K562 (cell line): ENCODE measurements around the gene CYSTM1. TPM values are rescaled to one million over a fixed set of nuclear protein-coding genes. Genes with fewer than 3 reads are reported as not detected.
A peak's percentile ranks its signal among the peaks of the same experiment; 100 is the strongest.

ENCODE experiments used
- CHD2 ChIP-seq: IDR thresholded peaks from 2 replicates; pipeline ENCODE4 v1.6.1; 2011; ENCODE audit warnings: low read depth, low read length
- EGR1 ChIP-seq: fragments of 450-650 bp; conservative IDR thresholded peaks from 2 replicates; pipeline ENCODE4 v1.6.1; 2017; ENCODE audit warnings: mild to moderate bottlenecking
- HDAC1 ChIP-seq, 2 experiments: fragments of 450-650 bp; IDR thresholded peaks; 2 replicates each; pipeline ENCODE4 v1.6.1; 2016 to 2017; ENCODE audit warnings: inconsistent platforms in 1 of 2, mild to moderate bottlenecking in 1 of 2, moderate library complexity in 1 of 2
- MEF2A ChIP-seq: IDR thresholded peaks from 2 replicates; pipeline ENCODE4 v1.6.1; 2011; ENCODE audit warnings: low read depth, mild to moderate bottlenecking, low read length, moderate library complexity; ENCODE audit not compliant: control insufficient read depth
- MTF1 ChIP-seq: fragments of 250-450 bp; sonication (Bioruptor Pico); IDR thresholded peaks from 2 replicates; pipeline ENCODE4 v1.9.0; 2021; ENCODE audit warnings: moderate library complexity, mild to moderate bottlenecking, inconsistent platforms, borderline replicate concordance
- MYBL2 ChIP-seq, 2 experiments: fragments of 450-650 bp in 1 of 2; sonication (generic) in 1 of 2; formaldehyde crosslinking in 1 of 2; IDR thresholded peaks; 2 replicates each; pipeline versions ENCODE4 v1.6.1 to v1.8.1; 2017 to 2022; ENCODE audit warnings: borderline replicate concordance in 1 of 2, inconsistent platforms in 1 of 2, low read depth in 1 of 2, mild to moderate bottlenecking in 1 of 2, missing genetic modification reagents in 1 of 2, moderate library complexity in 1 of 2
- SIN3A ChIP-seq, 2 experiments: fragments of 150-350 bp in 1 of 2; IDR thresholded peaks; 2 replicates each; pipeline ENCODE4 v1.6.1; 2011 to 2016; ENCODE audit warnings: borderline replicate concordance in 2 of 2, low read depth in 2 of 2, low read length in 2 of 2, mild to moderate bottlenecking in 2 of 2, moderate library complexity in 2 of 2; ENCODE audit not compliant: control insufficient read depth in 1 of 2
- SREBF2 ChIP-seq: sonication (generic); formaldehyde crosslinking; IDR thresholded peaks from 2 replicates; pipeline ENCODE4 v1.4.0; 2020; ENCODE audit warnings: mild to moderate bottlenecking, missing genetic modification reagents
- ZBTB17 ChIP-seq: fragments of 450-650 bp; formaldehyde crosslinking; IDR thresholded peaks from 2 replicates; pipeline ENCODE4 v1.4.0; 2020; ENCODE audit warnings: mild to moderate bottlenecking
- ZEB2 ChIP-seq: fragments of 450-650 bp; IDR thresholded peaks from 2 replicates; pipeline ENCODE4 v1.6.1; 2016
- ZKSCAN8 ChIP-seq: fragments of 200-800 bp; sonication (Bioruptor generic); IDR thresholded peaks from 2 replicates; pipeline ENCODE4 v1.6.1; 2016; ENCODE audit warnings: missing genetic modification characterization, missing compliant biosample characterization
- ZNF695 ChIP-seq: fragments of 450-650 bp; formaldehyde crosslinking; IDR thresholded peaks from 2 replicates; pipeline ENCODE4 v1.4.0; 2020; ENCODE audit warnings: mild to moderate bottlenecking, moderate library complexity
- polyA plus RNA-seq, 8 experiments: library from polyadenylated mRNA; depleted of rRNA in 4 of 8; stranded (reverse) in 5 of 8; unstranded in 3 of 8; fragments of >200 nt; fragmentation: Nextera tagmentation in 2 of 8; fragmentation: Illumina TruSeq in 1 of 8; extraction: Ambion mirVana in 2 of 8; extraction: Trizol in 1 of 8; gene quantifications; 2 replicates each; pipeline versions ENCODE4 v1.2.1 to v1.2.3, GENCODE V29; 2011 to 2014; ENCODE audit warnings: inconsistent platforms in 1 of 8, missing spikeins in 1 of 8
- total RNA-seq, 7 experiments: library from RNA; depleted of rRNA in 6 of 7; stranded (reverse); fragments of >200 nt in 6 of 7; fragmentation: Illumina TruSeq in 2 of 7; extraction: Trizol in 2 of 7; gene quantifications; 2 replicates each; pipeline versions ENCODE4 v1.2.1 to v1.2.3, GENCODE V29; 2011 to 2021; ENCODE audit warnings: low replicate concordance in 1 of 7
- TF ChIP-seq, protein P1 (sequence below): fragments of 450-650 bp; formaldehyde crosslinking; IDR thresholded peaks from 2 replicates; pipeline ENCODE4 v1.4.0; 2020; ENCODE audit warnings: mild to moderate bottlenecking, moderate library complexity
- TF ChIP-seq, protein P2 (sequence below): fragments of 450-650 bp; IDR thresholded peaks from 2 replicates; pipeline ENCODE4 v1.6.1; 2017; ENCODE audit warnings: antibody characterized with exemption, mild to moderate bottlenecking
- TF ChIP-seq, protein P3 (sequence below): sonication (generic); formaldehyde crosslinking; IDR thresholded peaks from 2 replicates; pipeline ENCODE4 v1.8.1; 2022; ENCODE audit warnings: missing genetic modification reagents
- TF ChIP-seq, protein P4 (sequence below): sonication (generic); formaldehyde crosslinking; IDR thresholded peaks from 2 replicates; pipeline ENCODE4 v1.8.1; 2023; ENCODE audit warnings: missing genetic modification reagents, mild to moderate bottlenecking, borderline replicate concordance

CYSTM1 gene
- total and polyA plus RNA-seq, 9 of the 15 experiments (the other 6 are each of a cell fraction or from before 2014, with no cell fraction given) = 76.1 to 422 (median 108) TPM

DNA sequence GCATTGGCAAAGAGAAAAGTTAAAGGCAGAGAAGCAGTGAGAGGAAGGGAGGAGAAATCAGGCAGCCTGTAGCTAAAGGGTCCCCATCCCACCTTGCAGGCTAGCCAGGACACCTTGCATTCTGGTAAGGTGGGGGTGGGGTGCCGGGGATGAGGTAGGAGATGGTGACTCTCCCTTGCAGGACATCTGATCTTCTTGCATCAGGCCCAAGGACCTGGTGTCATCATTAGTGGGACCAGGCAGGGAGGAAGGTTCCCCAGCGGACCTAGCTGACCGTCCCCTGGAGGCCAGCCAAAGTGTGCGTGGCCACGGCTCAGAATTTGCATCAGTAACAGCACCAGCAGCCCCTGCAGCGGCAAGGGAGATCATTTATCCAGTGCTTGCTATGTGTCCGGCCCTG lies 21.7 kb upstream of the CYSTM1 start (continued):
- TF ChIP-seq MTF1 (CRISPR knock-in tag) = no peak
- TF ChIP-seq ZNF695 = no peak
- no peak for TF ChIP-seq MYBL2 (IDR thresholded peaks at IDR 0.05; ENCODE audit: low read depth)
- TF ChIP-seq MYBL2 (CRISPR knock-in tag; IDR thresholded peaks at IDR 0.05; ENCODE audit: borderline replicate concordance) = no peak
- TF ChIP-seq, protein P1, sequence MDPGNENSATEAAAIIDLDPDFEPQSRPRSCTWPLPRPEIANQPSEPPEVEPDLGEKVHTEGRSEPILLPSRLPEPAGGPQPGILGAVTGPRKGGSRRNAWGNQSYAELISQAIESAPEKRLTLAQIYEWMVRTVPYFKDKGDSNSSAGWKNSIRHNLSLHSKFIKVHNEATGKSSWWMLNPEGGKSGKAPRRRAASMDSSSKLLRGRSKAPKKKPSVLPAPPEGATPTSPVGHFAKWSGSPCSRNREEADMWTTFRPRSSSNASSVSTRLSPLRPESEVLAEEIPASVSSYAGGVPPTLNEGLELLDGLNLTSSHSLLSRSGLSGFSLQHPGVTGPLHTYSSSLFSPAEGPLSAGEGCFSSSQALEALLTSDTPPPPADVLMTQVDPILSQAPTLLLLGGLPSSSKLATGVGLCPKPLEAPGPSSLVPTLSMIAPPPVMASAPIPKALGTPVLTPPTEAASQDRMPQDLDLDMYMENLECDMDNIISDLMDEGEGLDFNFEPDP (CRISPR knock-in tag) = no peak
- TF ChIP-seq MEF2A = no peak
- TF ChIP-seq, protein P2, sequence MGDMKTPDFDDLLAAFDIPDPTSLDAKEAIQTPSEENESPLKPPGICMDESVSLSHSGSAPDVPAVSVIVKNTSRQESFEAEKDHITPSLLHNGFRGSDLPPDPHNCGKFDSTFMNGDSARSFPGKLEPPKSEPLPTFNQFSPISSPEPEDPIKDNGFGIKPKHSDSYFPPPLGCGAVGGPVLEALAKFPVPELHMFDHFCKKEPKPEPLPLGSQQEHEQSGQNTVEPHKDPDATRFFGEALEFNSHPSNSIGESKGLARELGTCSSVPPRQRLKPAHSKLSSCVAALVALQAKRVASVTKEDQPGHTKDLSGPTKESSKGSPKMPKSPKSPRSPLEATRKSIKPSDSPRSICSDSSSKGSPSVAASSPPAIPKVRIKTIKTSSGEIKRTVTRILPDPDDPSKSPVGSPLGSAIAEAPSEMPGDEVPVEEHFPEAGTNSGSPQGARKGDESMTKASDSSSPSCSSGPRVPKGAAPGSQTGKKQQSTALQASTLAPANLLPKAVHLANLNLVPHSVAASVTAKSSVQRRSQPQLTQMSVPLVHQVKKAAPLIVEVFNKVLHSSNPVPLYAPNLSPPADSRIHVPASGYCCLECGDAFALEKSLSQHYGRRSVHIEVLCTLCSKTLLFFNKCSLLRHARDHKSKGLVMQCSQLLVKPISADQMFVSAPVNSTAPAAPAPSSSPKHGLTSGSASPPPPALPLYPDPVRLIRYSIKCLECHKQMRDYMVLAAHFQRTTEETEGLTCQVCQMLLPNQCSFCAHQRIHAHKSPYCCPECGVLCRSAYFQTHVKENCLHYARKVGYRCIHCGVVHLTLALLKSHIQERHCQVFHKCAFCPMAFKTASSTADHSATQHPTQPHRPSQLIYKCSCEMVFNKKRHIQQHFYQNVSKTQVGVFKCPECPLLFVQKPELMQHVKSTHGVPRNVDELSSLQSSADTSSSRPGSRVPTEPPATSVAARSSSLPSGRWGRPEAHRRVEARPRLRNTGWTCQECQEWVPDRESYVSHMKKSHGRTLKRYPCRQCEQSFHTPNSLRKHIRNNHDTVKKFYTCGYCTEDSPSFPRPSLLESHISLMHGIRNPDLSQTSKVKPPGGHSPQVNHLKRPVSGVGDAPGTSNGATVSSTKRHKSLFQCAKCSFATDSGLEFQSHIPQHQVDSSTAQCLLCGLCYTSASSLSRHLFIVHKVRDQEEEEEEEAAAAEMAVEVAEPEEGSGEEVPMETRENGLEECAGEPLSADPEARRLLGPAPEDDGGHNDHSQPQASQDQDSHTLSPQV = no peak
- TF ChIP-seq ZEB2 = peak; percentile 54
- TF ChIP-seq EGR1 = no peak
- no peak for TF ChIP-seq SIN3A (IDR thresholded peaks at IDR 0.05; ENCODE audit: borderline replicate concordance in 2 of 2, control insufficient read depth in 1 of 2, low read depth in 2 of 2, low read length in 2 of 2)
- TF ChIP-seq CHD2 = no peak
- no peak for TF ChIP-seq HDAC1 (IDR thresholded peaks at IDR 0.05)
- TF ChIP-seq ZKSCAN8 (CRISPR knock-in tag) = no peak
- no peak for TF ChIP-seq SREBF2 (CRISPR knock-in tag)
- no peak for TF ChIP-seq ZBTB17 (CRISPR knock-in tag)
- TF ChIP-seq, protein P3, sequence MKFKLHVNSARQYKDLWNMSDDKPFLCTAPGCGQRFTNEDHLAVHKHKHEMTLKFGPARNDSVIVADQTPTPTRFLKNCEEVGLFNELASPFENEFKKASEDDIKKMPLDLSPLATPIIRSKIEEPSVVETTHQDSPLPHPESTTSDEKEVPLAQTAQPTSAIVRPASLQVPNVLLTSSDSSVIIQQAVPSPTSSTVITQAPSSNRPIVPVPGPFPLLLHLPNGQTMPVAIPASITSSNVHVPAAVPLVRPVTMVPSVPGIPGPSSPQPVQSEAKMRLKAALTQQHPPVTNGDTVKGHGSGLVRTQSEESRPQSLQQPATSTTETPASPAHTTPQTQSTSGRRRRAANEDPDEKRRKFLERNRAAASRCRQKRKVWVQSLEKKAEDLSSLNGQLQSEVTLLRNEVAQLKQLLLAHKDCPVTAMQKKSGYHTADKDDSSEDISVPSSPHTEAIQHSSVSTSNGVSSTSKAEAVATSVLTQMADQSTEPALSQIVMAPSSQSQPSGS (CRISPR knock-in tag) = no peak
- TF ChIP-seq, protein P4, sequence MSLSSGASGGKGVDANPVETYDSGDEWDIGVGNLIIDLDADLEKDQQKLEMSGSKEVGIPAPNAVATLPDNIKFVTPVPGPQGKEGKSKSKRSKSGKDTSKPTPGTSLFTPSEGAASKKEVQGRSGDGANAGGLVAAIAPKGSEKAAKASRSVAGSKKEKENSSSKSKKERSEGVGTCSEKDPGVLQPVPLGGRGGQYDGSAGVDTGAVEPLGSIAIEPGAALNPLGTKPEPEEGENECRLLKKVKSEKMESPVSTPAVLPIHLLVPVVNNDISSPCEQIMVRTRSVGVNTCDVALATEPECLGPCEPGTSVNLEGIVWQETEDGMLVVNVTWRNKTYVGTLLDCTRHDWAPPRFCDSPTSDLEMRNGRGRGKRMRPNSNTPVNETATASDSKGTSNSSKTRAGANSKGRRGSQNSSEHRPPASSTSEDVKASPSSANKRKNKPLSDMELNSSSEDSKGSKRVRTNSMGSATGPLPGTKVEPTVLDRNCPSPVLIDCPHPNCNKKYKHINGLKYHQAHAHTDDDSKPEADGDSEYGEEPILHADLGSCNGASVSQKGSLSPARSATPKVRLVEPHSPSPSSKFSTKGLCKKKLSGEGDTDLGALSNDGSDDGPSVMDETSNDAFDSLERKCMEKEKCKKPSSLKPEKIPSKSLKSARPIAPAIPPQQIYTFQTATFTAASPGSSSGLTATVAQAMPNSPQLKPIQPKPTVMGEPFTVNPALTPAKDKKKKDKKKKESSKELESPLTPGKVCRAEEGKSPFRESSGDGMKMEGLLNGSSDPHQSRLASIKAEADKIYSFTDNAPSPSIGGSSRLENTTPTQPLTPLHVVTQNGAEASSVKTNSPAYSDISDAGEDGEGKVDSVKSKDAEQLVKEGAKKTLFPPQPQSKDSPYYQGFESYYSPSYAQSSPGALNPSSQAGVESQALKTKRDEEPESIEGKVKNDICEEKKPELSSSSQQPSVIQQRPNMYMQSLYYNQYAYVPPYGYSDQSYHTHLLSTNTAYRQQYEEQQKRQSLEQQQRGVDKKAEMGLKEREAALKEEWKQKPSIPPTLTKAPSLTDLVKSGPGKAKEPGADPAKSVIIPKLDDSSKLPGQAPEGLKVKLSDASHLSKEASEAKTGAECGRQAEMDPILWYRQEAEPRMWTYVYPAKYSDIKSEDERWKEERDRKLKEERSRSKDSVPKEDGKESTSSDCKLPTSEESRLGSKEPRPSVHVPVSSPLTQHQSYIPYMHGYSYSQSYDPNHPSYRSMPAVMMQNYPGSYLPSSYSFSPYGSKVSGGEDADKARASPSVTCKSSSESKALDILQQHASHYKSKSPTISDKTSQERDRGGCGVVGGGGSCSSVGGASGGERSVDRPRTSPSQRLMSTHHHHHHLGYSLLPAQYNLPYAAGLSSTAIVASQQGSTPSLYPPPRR (CRISPR knock-in tag) = no peak
